Spinal cord (tissue), 10 donors: Measurements from ENCODE around the gene SLC26A1. TPM values are rescaled to one million over a fixed set of nuclear protein-coding genes. Genes with fewer than 3 reads are reported as not detected.

ENCODE experiments used
- DNase-seq, 6 donors: peaks; one replicate each; pipeline versions ENCODE4 v3.0.0 to v3.0.0-alpha.2; 2013 to 2015; ENCODE audit warnings: low spot score in 6 of 6, low read depth in 4 of 6
- H3K27ac ChIP-seq: one replicate; pipeline ENCODE4 v1.5.1; 2013; ENCODE audit warnings: low read depth, low read length, control low read depth
- H3K27me3 ChIP-seq: one replicate; pipeline ENCODE4 v1.6.1; 2013; ENCODE audit warnings: low read length; ENCODE audit not compliant: control insufficient read depth, insufficient read depth
- H3K36me3 ChIP-seq: one replicate; pipeline ENCODE4 v1.6.1; 2013; ENCODE audit warnings: low read length; ENCODE audit not compliant: control insufficient read depth, insufficient read depth
- H3K4me1 ChIP-seq: one replicate; pipeline ENCODE4 v1.6.1; 2013; ENCODE audit warnings: low read length; ENCODE audit not compliant: control insufficient read depth, insufficient read depth
- H3K4me3 ChIP-seq: one replicate; pipeline ENCODE4 v1.5.1; 2013; ENCODE audit warnings: low read depth, low read length, control low read depth
- H3K9me3 ChIP-seq: one replicate; pipeline ENCODE4 v1.6.1; 2013; ENCODE audit warnings: low read length; ENCODE audit not compliant: control insufficient read depth, insufficient read depth
- WGBS: methylation state at CpG from one replicate; pipeline ENCODE4 v1.1.5; 2013; ENCODE audit warnings: missing lambda C conversion rate; ENCODE audit not compliant: insufficient coverage; 5-methylcytosine and 5-hydroxymethylcytosine counted together
- polyA plus RNA-seq, 2 donors: library from polyadenylated mRNA; unstranded; fragments of 120-200 nt; gene quantifications; one replicate each; pipeline ENCODE4 v1.2.1, GENCODE V29; 2013; ENCODE audit not compliant: insufficient read length in 2 of 2
- total RNA-seq, 2 donors: library from RNA; depleted of rRNA in 1 of 2; stranded (reverse); fragments of 120-200 nt in 1 of 2; fragments of >200 nt in 1 of 2; gene quantifications; one replicate each; pipeline versions ENCODE4 v1.2.3 to v1.2.4, GENCODE V29; 2013 to 2014
- donor health status: healthy.

The SLC26A1 gene
- total and polyA plus RNA-seq, 4 donors: 0.79 to 9.5 (median 5.2) TPM

DNA sequence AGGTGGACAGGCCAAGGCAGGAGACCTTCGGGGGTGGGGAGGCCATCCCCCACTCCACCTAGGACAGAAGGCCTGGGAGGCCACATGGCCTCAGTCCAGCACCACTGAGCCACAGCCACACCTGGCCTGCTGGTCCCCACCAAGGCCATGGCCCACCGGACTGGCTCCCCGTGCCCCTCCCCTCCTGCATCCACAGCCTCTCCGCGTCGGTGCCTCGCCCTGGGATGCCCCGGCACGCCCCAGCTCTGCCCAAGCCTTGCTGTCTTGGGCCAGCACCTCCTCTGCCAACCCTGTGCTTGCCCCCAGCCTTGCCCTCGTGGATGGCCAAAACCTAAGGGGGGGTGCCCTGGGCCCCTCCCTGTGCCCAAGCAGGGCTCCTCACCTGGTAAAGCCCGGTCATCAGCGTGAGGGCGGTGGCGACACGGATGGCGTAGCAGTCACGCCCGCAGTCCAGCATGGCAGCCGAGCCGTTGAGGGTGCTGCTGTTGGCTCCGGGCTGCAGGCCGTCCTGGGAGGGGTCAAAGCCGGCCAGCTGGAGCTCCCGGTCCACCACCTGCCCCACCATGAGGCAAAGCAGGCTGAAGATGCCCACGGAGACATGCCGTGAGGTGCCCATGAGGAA lies 2.3 kb downstream of the SLC26A1 start:
- no peaks in the 10 kb centered on the region for H3K9me3 ChIP-seq
- 93% methylated on average over 26 of the region's 26 CpGs for WGBS
- H3K27ac ChIP-seq: no peak overlapping the region
- peaks cover 70% of the 10 kb centered on the region for H3K36me3 ChIP-seq
- DNase-seq: no peak
- no peaks in the 10 kb centered on the region for H3K27me3 ChIP-seq
- H3K4me1 ChIP-seq: peaks cover 30% of the 10 kb centered on the region
- H3K4me3 ChIP-seq: no peak overlapping the region

- Histone ChIP-seq H3K36me3 (peaks cover 68% of the 10 kb centered on the region), H3K27me3 (no peaks in the 10 kb centered on the region), H3K9me3 (no peaks in the 10 kb centered on the region), H3K4me3 (no peak overlapping the region), H3K4me1 (peaks cover 36% of the 10 kb centered on the region), H3K27ac (no peak overlapping the region)
- WGBS: 94% methylated on average over 58 of the region's 58 CpGs
- DNase-seq: no peak
Measured at GRCh38 chr4:989722-990471, 3.3 kb downstream of the SLC26A1 start.

- H3K4me1 ChIP-seq: peaks cover 37% of the 10 kb centered on the region
- H3K27ac ChIP-seq: no peak overlapping the region
- WGBS: 91% methylated on average over 67 of the region's 69 CpGs
- no peak for DNase-seq
- no peaks in the 10 kb centered on the region for H3K9me3 ChIP-seq
- H3K36me3 ChIP-seq: peaks cover 68% of the 10 kb centered on the region
- H3K4me3 ChIP-seq: no peak overlapping the region
- H3K27me3 ChIP-seq: no peaks in the 10 kb centered on the region
Measured at GRCh38 chr4:988726-989721, 4.2 kb downstream of the SLC26A1 start.

- H3K27me3 ChIP-seq: no peaks in the 10 kb centered on the region
- DNase-seq: no peak
- H3K4me1 ChIP-seq: peaks cover 36% of the 10 kb centered on the region
- 79% methylated on average over 37 of the region's 37 CpGs for WGBS
- no peak overlapping the region for H3K27ac ChIP-seq
- H3K36me3 ChIP-seq: peaks cover 60% of the 10 kb centered on the region
- peak overlapping the region; percentile 21 for H3K4me3 ChIP-seq
- no peaks in the 10 kb centered on the region for H3K9me3 ChIP-seq
Measured at GRCh38 chr4:987624-988513, 5.3 kb downstream of the SLC26A1 start.

DNA sequence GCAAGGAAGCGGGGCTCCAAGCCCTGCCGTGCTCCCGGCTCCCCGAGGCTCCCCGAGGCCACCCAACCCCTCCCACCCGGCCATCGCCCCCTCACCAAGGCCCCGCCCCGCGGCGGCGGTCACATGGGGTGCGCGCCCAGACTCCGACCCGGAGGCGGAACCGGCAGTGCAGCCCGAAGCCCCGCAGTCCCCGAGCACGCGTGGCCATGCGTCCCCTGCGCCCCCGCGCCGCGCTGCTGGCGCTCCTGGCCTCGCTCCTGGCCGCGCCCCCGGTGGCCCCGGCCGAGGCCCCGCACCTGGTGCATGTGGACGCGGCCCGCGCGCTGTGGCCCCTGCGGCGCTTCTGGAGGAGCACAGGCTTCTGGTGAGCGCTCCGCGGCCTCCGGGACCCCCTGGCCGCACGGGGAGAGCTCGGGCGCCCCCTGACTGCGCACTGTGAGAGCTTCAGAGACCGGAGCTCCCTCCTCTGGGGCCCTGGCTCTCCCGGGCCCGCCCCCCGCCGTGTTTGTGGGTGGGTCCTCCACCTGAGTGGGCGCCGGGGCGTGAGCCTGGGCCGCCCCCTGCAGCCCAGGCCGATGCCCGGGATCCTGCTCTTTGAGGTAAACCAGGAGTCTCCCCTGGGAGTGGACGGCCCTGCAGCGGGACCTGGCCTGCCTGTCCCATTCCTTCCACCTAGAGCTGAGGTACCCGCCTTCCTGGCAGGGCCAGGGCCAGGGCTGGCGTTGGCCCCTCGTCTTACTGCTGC lies 6.2 kb downstream of the SLC26A1 start, which contains the start of gene IDUA:
Gene IDUA (plus strand): TSS at position 166 of the 745 bp plus-strand sequence. CDS start 41 bp downstream, at position 207.
- Histone ChIP-seq H3K4me3 (peak within 1 kb of the TSS; percentile 69), H3K27me3 (no peaks in the 10 kb centered on the region), H3K4me1 (peaks cover 34% of the 10 kb centered on the region), H3K27ac (peak within 1 kb of the TSS; percentile 61), H3K36me3 (peaks cover 60% of the 10 kb centered on the region), H3K9me3 (no peaks in the 10 kb centered on the region)
- 2% methylated on average over 69 of the region's 69 CpGs for WGBS
- peak in 4 of 6 donors; percentile 52 to 92 (median 78) for DNase-seq

DNA sequence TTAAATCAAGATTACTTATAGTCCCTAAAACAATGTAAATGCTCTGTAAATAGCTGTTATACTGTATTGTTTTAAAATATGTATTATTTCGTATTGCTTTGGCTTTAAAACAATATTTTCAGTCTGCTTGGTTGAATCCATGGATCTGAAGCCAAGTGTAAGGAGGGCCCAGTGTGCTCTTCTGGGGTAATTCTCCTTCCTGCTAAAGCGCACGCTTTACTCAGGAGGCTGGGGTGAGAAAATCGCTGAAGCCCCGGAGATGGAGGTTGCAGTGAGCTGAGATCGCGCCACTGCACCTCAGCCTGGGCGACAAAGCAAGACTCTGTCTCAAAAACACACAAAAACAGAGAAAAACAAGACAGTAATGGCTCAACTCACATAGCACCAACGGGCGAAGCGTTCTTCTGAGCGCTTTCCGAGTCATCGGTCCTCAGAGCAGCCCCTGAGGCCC lies 6.8 kb downstream of the SLC26A1 start:
- Histone ChIP-seq H3K4me1 (peaks cover 34% of the 10 kb centered on the region), H3K27me3 (no peaks in the 10 kb centered on the region), H3K36me3 (peaks cover 56% of the 10 kb centered on the region), H3K27ac (peak overlapping the region; percentile 61), H3K9me3 (no peaks in the 10 kb centered on the region), H3K4me3 (peak overlapping the region; percentile 69)
- no peak for DNase-seq
- 0% methylated on average over 11 of the region's 14 CpGs for WGBS

DNA sequence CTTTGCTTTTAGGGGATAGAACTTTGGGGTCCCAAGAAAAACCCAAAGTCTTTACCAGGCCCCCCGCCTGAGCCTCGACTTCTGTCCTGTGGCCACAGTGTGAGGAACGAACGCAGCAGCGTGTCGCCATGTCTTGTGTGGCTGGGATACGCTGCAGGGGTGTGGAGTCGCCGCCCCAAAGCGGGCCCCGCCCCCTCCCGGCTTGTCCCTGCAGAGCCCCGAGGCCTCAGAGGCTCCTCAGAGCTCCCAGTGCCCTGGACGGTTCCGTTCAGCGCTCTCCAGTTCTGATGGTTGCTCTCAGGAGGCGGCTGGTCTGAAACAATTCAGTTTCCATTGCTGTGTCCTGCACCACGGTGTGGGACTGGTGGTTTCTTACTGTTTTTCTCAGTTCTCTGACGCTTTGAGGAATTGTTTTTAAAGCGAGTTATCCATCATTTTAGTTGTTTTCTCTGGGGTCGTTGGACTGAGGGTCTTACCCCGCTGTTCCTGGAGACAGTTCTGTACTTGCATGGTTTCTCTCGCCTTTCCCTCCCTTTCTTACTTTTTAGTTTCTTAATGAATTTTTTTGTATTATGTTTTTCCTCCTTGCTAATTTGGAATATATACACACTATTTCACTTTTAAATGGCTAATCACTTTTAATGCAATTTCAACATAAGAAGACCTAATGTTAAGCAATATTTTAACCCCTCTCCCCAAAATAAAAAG lies 7.9 kb downstream of the SLC26A1 start:
- WGBS: 12% methylated on average over 17 of the region's 23 CpGs
- peak in 2 of 6 donors; percentile 18 to 50 for DNase-seq
- no peak overlapping the region for H3K4me3 ChIP-seq

More for the DNA sequence above, 7.9 kb downstream of the SLC26A1 start:
- H3K9me3 ChIP-seq: no peaks in the 10 kb centered on the region
- peaks cover 50% of the 10 kb centered on the region for H3K36me3 ChIP-seq
- H3K27me3 ChIP-seq: no peaks in the 10 kb centered on the region
- peaks cover 34% of the 10 kb centered on the region for H3K4me1 ChIP-seq
- no peak overlapping the region for H3K27ac ChIP-seq
